Caco-2 (cell line): ENCODE results near the gene CDH13. TPM values are rescaled to one million over a fixed set of nuclear protein-coding genes. Genes with fewer than 3 reads are reported as not detected.

ENCODE experiments used
- BruUV-seq: library from RNA; stranded (reverse); fragments of 400-500 nt; replicated peaks from 2 replicates; lab custom pipeline; 2021; lab: Mats Ljungman, UMichigan
- CTCF ChIA-PET: fragments of 300-600 bp; sonication (Branson Sonifier 250); formaldehyde crosslinking; loops from one replicate; lab custom pipeline; 2022; ENCODE audit warnings: antibody characterized with exemption; lab: Charles Lee
- POLR2A ChIA-PET: fragments of 300-600 bp; sonication (Branson Sonifier 250); formaldehyde crosslinking; loops from one replicate; lab custom pipeline; 2022; ENCODE audit warnings: antibody characterized with exemption; lab: Charles Lee
- DNase-seq, 2 experiments: peaks; one replicate each; pipeline versions ENCODE4 v3.0.0 to v3.0.0-alpha.2; 2020 to 2022
- H3K27me3 ChIP-seq: replicated peaks from 2 replicates; pipeline ENCODE4 v1.6.0; 2011; ENCODE audit warnings: low read length; ENCODE audit not compliant: control insufficient read depth, insufficient read depth
- H3K36me3 ChIP-seq: 2 replicates; pipeline ENCODE4 v1.5.1; 2011; ENCODE audit warnings: low read length; ENCODE audit not compliant: control insufficient read depth, insufficient read depth
- H3K4me1 ChIP-seq: fragments of 250-450 bp; sonication (Bioruptor Pico); 2 replicates; pipeline ENCODE4 v1.5.1; 2020; ENCODE audit warnings: mild to moderate bottlenecking
- H3K4me3 ChIP-seq: 2 replicates; pipeline ENCODE4 v1.5.1; 2011; ENCODE audit warnings: low read depth, mild to moderate bottlenecking, control low read depth, low read length
- H3K9me3 ChIP-seq: fragments of 250-450 bp; sonication (Bioruptor Pico); 2 replicates; pipeline ENCODE4 v1.5.1; 2020; ENCODE audit warnings: mild to moderate bottlenecking, moderate library complexity
- H3K27ac Mint-ChIP-seq: one replicate; pipeline ENCODE4 v1.8.0; 2022; ENCODE audit warnings: mixed read lengths; ENCODE audit not compliant: unreplicated experiment
- H3K27me3 Mint-ChIP-seq: one replicate; pipeline ENCODE4 v1.8.0; 2022; ENCODE audit warnings: mixed read lengths; ENCODE audit not compliant: insufficient read depth, unreplicated experiment
- H3K36me3 Mint-ChIP-seq: one replicate; pipeline ENCODE4 v1.8.0; 2022; ENCODE audit warnings: mild to moderate bottlenecking, mixed read lengths; ENCODE audit not compliant: insufficient read depth, unreplicated experiment
- H3K4me1 Mint-ChIP-seq: one replicate; pipeline ENCODE4 v1.8.0; 2022; ENCODE audit warnings: low read depth, mixed read lengths; ENCODE audit not compliant: unreplicated experiment
- H3K4me3 Mint-ChIP-seq: one replicate; pipeline ENCODE4 v1.8.0; 2022; ENCODE audit warnings: mild to moderate bottlenecking, moderate library complexity, mixed read lengths; ENCODE audit not compliant: unreplicated experiment
- H3K9me3 Mint-ChIP-seq: one replicate; pipeline ENCODE4 v1.8.0; 2022; ENCODE audit warnings: mixed read lengths; ENCODE audit not compliant: unreplicated experiment
- intact Hi-C: fragments of 100-400 bp; cut with micrococcal nuclease; formaldehyde crosslinking; loops from one replicate; pipeline ENCODE4 v1.10.0; 2022; ENCODE audit not compliant: unreplicated experiment
- total RNA-seq: library from RNA; stranded (reverse); gene quantifications from 2 replicates; pipeline ENCODE4 v1.2.3, GENCODE V29; 2022
- TF ChIP-seq, protein P1 (sequence below), 2 experiments: fragments of 200-600 bp in 1 of 2; IDR thresholded peaks; 1 replicate in 1 of 2; 2 replicates in 1 of 2; pipeline versions ENCODE4 v1.5.1 to v1.8.0; 2011 to 2022; ENCODE audit warnings: antibody characterized with exemption in 1 of 2, control low read depth in 1 of 2, inconsistent platforms in 1 of 2, low read depth in 1 of 2, low read length in 1 of 2, mild to moderate bottlenecking in 1 of 2, moderate library complexity in 1 of 2; ENCODE audit not compliant: insufficient read depth in 1 of 2, severe bottlenecking in 1 of 2, unreplicated experiment in 1 of 2

CDH13 gene
- total RNA-seq, 1 experiment from 2014 or later: 2.2 TPM

DNA sequence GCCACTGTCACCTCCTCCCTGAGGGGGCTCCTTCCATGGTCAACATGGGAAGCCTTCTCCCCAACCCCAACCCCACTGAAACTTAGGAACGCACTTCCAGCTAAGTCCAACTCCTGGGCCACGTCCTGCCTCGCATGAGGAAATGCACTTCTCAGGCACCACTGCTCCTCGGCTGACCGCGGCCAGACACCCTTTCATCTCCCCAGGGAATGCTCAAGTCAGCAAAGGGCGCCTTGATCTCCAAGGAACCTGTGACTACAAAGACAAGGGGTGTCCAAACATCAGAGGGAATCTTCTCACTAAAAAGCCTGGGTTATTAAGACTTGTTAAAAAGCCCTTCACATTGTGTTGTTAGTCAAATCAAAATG, 1056.1 kb downstream of the CDH13 start:
- ChIA-PET POLR2A (no interaction called here), CTCF (no interaction called here)
- Mint-ChIP-seq H3K27ac (no peak overlapping the region), H3K27me3 (peaks cover 24% of the 10 kb centered on the region), H3K4me3 (no peak overlapping the region), H3K36me3 (no peaks in the 10 kb centered on the region), H3K9me3 (no peaks in the 10 kb centered on the region), H3K4me1 (no peaks in the 10 kb centered on the region)
- BruUV-seq: no TSS peak
- intact Hi-C loops: no loop called here
- Histone ChIP-seq H3K9me3 (no peaks in the 10 kb centered on the region), H3K36me3 (no peaks in the 10 kb centered on the region), H3K27me3 (no peaks in the 10 kb centered on the region), H3K4me1 (no peaks in the 10 kb centered on the region), H3K4me3 (no peak overlapping the region)
- TF ChIP-seq, protein P1, sequence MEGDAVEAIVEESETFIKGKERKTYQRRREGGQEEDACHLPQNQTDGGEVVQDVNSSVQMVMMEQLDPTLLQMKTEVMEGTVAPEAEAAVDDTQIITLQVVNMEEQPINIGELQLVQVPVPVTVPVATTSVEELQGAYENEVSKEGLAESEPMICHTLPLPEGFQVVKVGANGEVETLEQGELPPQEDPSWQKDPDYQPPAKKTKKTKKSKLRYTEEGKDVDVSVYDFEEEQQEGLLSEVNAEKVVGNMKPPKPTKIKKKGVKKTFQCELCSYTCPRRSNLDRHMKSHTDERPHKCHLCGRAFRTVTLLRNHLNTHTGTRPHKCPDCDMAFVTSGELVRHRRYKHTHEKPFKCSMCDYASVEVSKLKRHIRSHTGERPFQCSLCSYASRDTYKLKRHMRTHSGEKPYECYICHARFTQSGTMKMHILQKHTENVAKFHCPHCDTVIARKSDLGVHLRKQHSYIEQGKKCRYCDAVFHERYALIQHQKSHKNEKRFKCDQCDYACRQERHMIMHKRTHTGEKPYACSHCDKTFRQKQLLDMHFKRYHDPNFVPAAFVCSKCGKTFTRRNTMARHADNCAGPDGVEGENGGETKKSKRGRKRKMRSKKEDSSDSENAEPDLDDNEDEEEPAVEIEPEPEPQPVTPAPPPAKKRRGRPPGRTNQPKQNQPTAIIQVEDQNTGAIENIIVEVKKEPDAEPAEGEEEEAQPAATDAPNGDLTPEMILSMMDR (IDR thresholded peaks at IDR 0.05; ENCODE audit: insufficient read depth in 1 of 2, low read depth in 1 of 2, low read length in 1 of 2, severe bottlenecking in 1 of 2, unreplicated experiment in 1 of 2): no peak
- no peak for DNase-seq

DNA sequence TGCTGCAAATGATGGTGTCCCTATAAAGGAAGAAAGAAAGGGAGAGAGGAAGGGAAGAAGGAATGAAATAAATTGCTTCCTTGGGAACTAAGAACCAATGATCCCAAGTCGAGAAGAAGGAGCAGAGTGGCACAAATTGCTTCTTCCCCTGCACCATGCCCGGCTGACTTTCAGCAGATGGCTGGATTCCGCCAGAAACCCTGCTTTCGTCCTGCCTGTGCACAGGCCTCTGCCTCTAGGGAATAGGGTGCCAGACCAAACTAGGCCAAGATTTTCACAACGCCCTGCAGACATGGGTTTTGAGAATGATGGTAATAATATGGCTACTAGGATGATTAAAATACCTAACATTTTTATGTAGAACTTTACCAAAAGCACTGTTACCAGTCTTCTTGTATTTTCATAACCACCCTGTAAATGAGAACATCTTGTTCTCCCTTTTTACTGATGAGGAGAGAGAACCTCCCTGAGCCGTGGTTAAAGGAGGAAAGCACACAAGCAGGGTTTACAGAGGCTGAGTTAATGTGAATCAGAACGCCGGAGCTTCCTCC, 1058.9 kb downstream of the CDH13 start:
- Mint-ChIP-seq H3K27me3 (peaks cover 19% of the 10 kb centered on the region), H3K4me1 (no peaks in the 10 kb centered on the region), H3K27ac (no peak overlapping the region), H3K4me3 (no peak overlapping the region), H3K36me3 (no peaks in the 10 kb centered on the region), H3K9me3 (no peaks in the 10 kb centered on the region)
- ChIA-PET CTCF (interaction anchor here (0.6 kb wide), 1 partner anchor 59 kb away, joined by 3 read pairs; no protein-coding TSS in a partner anchor), POLR2A (no interaction called here)
- no peaks in the 10 kb centered on the region for H3K9me3 ChIP-seq
- intact Hi-C loops: no loop called here
- no peak overlapping the region for H3K4me3 ChIP-seq
- BruUV-seq: no TSS peak
- TF ChIP-seq, protein P1 (IDR thresholded peaks at IDR 0.05; ENCODE audit: insufficient read depth in 1 of 2, low read depth in 1 of 2, low read length in 1 of 2, severe bottlenecking in 1 of 2, unreplicated experiment in 1 of 2): no peak
- no peak for DNase-seq
- H3K27me3 ChIP-seq: no peaks in the 10 kb centered on the region
- H3K4me1 ChIP-seq: no peaks in the 10 kb centered on the region
- H3K36me3 ChIP-seq: no peaks in the 10 kb centered on the region

DNA sequence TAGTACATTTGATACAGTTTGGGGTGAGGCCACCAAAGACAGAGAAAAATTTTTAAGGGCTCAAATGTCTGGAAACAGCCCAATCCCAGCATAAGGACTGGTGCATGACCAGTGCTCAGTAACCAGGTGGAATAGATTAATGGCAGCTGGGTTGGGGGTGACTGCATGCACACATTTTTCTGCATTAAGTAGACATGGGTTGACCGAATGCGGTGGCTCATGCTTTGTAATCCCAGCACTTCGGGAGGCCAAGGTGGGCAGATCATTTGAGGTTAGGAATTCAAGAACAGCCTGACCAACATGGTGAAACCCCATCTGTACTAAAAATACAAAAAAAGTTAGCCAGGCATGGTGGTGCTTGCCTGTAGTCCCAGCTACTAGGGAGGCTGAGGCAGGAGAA, 1060.0 kb downstream of the CDH13 start:
- TF ChIP-seq, protein P1 (IDR thresholded peaks at IDR 0.05; ENCODE audit: insufficient read depth in 1 of 2, low read depth in 1 of 2, low read length in 1 of 2, severe bottlenecking in 1 of 2, unreplicated experiment in 1 of 2): no peak
- Histone ChIP-seq H3K4me1 (no peaks in the 10 kb centered on the region), H3K36me3 (no peaks in the 10 kb centered on the region), H3K9me3 (no peaks in the 10 kb centered on the region), H3K27me3 (no peaks in the 10 kb centered on the region), H3K4me3 (no peak overlapping the region)
- no TSS peak for BruUV-seq
- intact Hi-C loops: no loop called here
- no peaks in the 10 kb centered on the region for H3K36me3 Mint-ChIP-seq
- no peaks in the 10 kb centered on the region for H3K4me1 Mint-ChIP-seq
- ChIA-PET POLR2A (interaction anchor here (0.6 kb wide), 1 partner anchor 240 kb away, joined by 3 read pairs; no protein-coding TSS in a partner anchor), CTCF (no interaction called here)
- no peaks in the 10 kb centered on the region for H3K9me3 Mint-ChIP-seq
- H3K4me3 Mint-ChIP-seq: no peak overlapping the region
- DNase-seq: no peak
- no peak overlapping the region for H3K27ac Mint-ChIP-seq
- peaks cover 15% of the 10 kb centered on the region for H3K27me3 Mint-ChIP-seq
